D341Med (cell line): Measurements from ENCODE around the gene LRSAM1.
A peak's percentile ranks its signal among the peaks of the same experiment; 100 is the strongest.
"Not testable (repeated sequence)": the region's sequence is repeated elsewhere in the genome, so short reads cannot be mapped to it uniquely, and the experiment has no call there.

Experiments
- DNase-seq: peaks from one replicate; pipeline ENCODE4 v3.0.0; 2012; ENCODE audit warnings: low spot score

Gene LRSAM1

DNA sequence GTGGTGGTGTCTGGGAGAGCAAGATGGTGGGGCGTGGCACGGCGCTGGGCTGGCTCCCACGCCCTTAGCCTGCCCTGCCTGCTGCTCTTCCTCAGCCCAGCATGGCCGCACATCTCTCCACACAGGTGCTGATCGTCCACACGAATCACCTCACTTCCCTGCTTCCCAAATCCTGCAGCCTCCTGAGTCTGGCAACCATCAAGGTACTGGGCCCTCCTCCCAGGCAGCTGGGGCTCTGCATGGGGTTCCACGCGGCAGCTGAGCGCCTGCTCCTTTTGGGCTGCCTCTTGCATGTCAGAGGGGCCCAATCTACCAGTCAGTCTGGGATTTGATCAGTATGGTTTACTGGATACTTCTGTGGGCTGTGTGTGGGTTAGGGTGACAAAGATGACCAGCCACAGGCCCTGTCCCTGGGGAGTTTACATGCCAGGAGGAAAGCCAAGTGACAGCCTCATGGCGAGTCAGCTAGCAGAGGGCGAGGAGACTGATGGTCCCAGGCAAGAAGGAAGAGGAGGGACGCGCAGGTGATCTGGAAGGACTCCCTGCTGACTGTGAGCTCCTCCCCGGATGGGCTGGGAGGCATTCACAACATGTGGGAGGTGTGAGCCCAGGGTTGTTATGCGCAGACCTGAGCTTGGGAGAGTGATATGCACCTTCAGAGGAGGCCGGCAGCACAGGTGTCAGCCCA lies 6.0 kb downstream of the LRSAM1 start:
- DNase-seq, result no peak

DNA sequence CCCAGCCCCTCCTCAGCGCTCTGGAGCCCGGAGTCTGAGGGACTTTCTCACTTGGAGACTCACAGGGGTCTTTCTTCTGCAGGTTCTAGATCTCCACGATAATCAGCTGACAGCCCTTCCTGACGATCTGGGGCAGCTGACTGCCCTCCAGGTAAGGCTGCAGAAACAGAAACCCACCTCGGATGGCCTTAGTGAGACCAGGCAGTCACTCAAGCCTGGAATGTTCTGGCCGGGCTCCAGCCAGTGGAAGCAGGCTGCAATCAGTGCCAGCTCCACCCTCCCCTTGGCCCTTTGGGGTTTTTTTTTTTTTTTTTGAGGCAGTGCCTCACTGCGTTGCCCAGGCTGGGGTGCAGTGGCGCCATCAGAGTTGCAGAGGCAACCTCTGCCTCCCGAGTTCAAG lies 7.6 kb downstream of the LRSAM1 start:
- no peak for DNase-seq

DNA sequence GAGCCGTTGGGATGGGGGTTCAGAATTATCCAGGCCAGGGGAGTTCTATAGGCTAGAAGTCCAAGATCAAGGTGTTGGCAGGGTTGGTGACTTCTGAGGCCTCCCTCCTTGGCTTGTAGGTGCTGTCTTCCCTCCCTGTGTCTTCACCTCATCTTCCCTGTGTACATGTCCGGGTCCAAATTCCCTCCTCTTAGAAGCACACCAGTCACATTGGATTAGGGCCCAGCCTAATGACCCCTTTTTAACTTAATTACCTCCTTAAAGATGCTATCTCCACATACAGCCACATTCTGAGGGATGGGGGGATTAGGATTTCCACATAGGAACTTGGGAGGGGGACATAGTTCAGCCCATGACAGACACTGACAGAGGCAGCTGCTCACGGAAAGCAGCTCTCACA lies 12.1 kb downstream of the LRSAM1 start:
- no peak for DNase-seq

DNA sequence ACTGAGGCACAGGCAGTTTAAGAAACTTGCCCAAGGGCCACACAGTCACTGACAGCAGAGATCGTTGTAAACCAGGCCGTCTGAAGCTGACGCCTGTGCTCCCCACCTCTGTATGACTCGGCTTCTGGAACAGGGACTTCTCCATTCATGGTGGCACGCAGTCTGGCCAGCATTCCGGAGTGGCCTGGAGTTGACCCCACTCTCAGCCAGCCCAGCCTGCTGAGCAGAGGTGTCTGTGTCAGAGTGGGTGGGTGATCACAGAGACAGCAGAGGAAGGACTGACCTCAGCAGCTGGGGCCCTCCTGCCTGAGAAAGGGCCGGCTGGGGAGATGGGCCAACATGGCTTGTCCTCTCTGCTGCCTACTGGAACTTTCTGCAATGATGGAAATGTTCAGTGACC lies 12.6 kb downstream of the LRSAM1 start:
- DNase-seq, result no peak

DNA sequence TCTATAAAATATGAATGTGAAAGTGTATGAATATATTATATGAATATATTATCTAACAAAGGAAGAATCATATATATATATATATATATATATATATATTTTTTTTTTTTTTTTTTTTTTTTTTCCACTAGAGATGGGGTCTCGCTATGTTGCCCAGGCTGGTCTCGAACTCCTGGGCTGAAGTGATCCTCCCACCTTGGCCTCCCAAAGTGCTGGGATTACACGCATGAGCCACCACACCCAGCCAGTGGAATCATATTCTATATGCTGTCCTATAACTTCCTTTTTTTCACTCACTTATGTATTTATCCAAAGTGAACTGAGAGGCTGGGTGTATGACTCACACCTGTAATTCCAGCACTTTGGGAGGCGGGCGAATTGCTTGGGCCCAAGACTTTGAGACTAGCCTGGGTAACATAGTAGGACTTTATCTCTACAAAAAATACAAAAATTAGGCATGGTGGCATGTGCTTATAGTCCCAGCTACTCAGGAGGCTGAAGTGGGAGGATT lies 15.2 kb downstream of the LRSAM1 start:
- DNase-seq, result not testable (repeated sequence)

DNA sequence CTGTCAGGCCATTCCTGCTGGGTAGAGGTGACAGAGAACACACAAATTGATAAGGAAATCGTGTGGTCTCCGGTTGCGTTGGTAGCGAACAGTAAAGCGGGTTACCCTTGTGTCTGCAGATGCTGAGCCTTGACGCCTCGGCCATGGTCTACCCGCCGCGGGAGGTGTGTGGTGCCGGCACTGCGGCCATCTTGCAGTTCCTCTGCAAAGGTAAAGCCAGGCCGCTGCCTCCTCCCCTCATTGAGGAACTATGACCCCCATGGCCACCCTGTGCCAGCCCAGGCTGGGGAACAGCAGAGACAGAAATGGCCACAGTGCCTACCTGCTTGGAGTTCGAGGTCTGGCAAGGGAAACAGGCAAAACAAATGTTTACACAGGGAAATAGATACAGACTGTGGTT lies 16.3 kb downstream of the LRSAM1 start:
- DNase-seq, result no peak

DNA sequence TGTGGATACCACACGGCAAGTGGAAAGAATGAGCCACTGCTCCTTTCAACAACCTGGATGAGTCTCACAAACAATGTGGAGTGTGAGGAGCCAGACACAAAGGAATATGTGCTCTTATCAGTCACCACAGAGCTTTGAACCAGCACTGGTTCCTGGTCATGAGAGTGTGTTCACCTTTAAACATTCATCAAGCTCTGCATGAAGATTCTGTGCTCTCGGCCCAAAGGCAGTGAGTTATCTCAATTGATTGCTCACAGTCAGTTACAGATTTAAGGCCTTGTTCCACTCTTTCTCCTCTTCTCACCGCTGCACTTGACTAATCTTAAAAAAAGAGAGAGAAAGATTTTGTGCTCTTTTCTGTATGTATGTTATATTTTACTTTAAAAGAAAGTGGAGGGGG lies 19.4 kb downstream of the LRSAM1 start:
- DNase-seq, result no peak

DNA sequence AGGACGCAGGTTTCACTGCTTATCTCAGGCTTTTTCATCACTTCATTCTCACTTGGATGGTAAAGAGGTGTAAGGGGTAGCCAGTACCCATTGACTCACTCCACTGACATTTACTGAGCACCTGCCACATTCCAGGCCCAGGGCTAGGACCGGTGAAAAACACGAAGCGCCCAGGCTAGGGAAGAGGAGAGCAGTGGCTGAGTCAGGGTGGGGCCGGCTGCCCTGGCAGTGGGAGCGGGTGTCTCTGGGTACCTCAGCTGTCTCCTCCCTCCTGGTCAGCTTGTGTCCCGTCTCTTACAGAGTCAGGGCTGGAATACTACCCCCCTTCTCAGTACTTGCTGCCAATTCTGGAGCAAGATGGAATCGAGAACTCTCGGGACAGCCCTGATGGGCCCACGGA lies 22.2 kb downstream of the LRSAM1 start:
- DNase-seq, result no peak

DNA sequence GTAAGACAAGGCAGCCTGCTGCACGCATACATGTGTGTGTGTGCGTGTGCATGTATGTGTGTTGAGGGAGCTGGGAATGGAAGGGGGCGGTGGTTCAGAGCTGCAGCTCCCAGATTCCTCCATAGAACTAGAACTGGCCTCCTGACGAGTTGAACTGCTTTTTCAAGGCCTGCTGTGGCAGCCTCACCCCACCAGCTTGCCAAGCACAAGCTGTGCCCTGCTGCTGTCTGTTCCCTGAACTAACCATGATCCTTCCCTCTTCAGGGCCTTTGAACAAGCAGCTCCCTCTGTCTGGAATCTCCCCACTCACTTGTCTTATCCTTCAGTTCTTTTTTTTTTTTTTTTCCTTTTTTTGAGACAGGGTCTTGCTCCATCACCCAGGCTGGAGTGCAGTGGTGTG lies 22.6 kb downstream of the LRSAM1 start:
- no peak for DNase-seq

DNA sequence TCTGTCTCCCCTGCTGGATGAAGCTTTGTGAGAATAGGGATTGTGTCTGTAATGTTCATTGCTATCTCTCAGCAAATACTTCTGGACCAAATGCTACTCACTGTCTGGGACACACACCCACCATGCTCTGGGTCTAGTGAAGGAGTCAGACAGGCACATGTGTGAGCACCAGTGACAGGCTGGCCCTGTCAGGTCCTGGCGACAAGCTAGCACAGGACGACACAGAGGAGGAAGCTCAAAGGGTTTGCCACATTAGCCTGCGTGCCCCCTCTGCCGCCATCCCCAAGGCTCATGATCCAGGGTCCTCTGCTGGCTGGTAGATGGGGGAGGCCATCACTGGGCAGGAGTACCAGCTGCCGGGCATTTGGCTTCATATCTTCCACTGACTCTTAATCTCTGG lies 23.3 kb downstream of the LRSAM1 start:
- no peak for DNase-seq

DNA sequence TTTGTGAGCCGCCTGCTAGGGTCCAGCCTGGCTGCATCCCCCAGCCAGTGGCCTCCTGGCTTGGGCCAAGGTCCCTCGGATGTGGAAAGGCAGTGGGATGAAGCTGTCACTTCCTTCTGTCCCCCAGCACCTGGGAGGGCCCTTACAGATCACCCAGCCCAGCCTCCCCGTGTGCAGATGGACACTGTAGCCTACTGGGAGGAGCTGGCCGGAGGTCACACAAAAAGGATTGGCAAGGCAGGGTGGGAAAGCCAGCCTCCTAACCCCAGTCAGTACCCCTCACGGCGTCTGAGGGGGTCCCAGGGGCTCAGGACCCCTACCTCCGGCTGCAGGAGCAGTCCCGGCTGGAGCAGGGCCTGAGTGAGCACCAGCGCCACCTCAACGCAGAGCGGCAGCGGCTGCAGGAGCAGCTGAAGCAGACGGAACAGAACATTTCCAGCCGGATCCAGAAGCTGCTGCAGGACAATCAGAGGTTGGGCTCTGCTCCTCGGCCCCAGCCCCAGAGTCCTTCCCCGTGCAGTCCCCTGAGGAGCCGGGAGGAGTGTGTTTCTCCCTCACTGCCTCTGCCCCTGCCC lies 28.3 kb downstream of the LRSAM1 start:
- DNase-seq, result no peak

DNA sequence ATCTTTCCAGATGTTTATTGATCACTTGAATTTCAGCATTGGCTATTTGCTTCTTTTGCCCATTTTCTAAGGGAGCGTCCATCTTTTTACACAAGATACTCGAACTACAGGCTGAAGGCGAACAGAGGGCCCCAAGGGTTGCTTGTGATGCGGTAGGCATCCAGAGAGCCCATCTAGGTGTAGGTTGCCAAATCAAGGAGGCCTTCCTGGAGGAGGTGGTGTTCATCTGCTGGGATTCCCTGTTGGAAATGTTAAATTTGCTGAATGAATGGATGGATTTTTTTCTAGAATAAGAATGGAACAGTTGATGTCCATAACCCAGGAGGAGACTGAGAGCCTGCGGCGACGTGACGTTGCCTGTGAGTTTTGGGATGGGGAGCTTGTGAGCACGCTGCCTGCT lies 31.4 kb downstream of the LRSAM1 start:
- DNase-seq, result no peak

DNA sequence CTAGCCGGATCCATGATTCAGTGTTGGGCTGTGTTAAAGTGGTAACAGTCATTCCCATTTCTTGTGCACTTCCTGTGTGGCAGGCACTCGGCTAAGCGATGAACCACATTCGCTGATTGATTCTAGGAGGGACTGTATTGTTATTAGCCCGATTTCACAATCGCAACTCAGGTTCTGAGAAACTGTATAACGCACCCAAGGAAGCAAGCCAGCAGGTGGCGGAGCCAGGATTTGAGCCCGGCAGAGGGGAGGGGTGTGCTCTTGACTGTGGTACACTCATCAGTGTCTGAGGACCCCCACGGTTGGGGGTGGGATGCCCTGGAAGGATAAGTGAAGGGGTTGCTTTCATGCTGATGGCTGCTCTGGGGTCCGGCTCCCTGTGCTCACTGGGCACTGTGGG lies 34.7 kb downstream of the LRSAM1 start:
- DNase-seq, result no peak

DNA sequence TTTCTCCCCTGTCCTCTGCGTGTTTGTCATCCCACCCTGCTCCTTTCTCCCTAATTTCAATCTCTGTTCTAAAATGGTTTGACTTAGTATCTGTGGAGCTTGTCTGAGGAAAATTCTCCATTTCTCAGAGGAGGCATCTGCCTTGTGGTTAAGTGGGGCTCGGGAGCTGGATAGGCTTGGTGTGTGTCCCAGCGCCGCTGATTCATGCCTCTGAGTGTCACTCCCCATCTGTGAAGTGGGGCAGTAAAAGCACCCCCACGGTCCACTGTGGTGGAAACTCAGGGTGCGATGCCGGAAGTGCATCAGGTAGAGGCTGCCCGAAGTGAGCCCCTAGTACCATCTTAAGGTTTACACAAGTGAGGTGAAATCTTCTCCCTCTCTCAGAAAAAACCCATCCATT lies 37.6 kb downstream of the LRSAM1 start:
- DNase-seq, result no peak

DNA sequence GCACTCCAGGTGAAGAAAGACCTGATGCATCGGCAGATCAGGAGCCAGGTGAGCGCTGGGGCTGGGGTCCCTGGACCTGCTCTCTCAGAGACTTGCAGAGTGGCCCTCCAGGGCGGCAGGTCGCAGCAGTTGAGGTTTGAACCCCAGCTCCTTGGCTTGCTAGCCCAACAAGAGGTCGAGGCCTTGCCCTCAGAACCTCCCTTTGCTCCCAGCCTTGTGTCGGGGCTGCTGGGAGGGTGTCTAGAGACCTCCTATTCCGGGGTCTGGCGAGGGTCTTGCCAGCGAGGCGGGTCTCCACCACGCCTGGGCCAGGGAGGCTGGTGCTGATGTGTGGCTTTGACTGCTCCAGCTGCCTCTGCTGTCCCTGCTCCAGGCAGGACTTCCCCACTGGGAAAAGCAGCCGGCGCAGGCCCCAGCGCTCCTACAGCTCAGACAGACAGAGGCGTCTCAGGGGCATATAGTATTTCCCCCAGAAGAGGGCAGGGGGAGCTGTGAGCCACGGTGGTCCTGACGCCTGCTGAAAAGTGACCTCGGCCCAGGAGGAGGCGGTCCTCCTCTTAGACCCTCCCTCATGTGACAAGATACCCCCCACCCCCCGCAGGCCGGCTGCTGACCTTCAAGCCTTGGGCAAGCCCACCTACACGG lies 38.3 kb downstream of the LRSAM1 start:
- peak; percentile 38 for DNase-seq

DNA sequence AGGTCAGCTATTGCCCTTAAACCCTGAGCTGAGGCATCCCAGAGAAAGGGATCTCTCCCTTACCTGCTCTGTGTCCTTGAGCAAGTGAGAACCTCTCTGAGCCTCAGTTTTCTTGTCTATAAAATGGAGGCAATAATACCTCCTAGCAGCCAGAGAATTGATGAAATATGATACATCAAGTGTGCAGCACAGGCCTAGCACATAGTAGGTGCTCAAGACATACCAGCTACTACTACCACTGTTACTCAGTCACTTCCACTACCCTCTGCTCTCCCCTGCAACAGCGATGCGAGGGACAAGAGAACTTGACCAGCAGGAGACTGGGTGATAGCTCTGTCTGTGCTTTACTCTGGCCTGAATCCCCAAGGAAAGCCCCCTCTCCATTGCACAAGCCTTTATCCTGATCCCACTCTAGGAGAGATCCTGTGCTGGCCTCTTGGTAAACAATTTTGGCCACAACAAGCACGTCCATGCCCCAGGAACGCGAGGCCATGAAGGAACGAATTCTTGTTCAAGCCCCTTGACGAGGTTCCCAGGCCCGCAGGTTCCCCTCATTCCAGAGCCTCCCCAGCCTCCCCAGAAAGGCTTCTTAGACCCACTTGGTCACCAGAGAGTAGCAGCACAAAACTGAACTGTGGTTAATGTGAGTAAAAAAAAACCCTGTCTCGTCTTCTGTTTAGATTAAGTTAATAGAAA lies 39.4 kb downstream of the LRSAM1 start:
- no peak for DNase-seq

DNA sequence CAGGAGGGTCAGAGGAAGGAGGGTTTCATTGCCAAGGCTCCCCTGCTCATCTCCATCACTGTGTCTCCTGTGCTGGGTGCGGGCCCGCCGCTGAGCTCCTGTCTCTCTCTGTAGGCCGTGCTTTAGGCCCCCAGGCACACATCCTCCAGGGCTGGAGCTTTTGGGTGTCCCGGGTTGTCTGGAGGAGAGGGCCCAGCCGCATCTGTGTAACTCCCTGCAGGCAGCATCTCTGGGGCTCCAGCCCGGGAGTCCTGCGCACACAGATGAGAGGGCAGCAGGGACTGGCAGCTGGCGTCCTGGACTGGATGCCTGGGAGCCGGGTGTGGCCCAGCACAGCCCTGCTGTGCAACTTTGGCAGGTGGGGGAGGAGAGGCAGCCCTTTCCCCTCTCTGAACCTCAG lies 40.2 kb downstream of the LRSAM1 start:
- DNase-seq, result no peak

DNA sequence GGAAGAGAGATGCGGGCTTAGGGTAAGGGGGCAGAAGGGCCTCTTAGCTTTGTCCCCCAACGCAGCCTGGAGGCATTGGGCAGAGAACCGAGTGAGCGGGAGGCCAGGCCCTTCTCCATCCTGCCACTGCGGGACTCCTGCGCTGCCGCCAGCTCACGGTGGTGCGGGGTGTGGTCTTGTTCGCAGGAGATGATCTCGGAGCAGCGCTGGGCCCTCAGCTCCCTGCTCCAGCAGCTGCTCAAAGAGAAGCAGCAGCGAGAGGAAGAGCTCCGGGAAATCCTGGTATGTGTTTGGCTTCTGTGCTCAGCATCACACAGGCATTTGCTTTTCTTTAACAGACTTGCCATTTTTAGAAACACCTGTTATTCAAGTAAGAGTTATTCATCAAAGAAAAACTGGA lies 41.3 kb downstream of the LRSAM1 start:
- no peak for DNase-seq

DNA sequence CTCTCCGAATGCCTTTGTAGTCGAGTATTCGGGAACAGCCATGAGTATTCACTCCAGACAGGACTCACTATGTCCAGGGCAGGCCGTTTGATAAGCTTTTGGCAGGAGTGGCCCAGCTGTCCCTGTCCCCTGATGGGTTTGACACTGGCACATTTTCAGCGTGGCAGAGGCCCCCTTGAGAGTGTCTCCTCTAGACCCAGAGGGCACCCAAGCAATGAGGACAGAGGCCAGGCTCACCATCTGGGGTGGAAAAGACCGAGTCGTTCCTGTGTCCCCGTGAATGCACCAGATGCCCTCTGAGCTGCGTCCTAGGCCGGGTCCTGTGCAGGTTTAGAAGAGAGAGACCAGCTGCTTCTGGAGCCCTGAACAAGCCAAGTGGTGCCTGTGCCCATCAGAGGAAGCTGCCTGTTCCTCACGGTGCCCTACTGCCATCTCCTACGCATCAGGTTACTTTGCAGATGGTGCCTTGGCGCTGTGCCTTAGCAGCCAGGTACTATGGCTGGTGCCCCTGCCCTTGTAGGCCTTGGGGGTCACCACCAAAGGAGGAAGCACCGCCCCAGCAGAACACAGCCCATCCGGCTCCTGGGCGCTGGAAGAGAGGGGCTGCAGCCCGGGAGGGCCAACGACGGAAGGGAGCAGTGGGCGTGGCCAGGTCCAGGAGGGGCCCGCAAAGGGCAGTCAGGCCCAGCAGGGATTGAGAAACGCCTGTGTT lies 42.4 kb downstream of the LRSAM1 start:
- no peak for DNase-seq

DNA sequence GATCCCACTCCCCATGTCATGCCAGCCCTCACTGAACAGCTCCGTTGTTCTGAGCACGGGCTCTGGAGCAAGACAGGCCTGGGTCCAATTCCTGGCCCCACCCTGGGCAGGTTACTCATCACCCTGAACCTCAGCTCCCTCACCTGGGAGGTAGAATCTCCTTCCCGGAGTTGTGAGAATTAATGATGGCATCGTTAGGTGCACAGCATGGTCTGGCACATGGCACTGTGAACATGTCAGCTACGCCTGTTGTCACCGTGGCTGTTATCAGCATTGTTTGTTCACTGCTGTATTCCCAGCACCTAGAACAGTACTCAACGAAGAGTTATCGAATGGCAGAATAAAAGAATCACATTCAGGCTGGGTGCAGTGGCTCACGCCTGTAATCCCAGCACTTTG lies 43.0 kb downstream of the LRSAM1 start:
- peak; percentile 4 for DNase-seq

DNA sequence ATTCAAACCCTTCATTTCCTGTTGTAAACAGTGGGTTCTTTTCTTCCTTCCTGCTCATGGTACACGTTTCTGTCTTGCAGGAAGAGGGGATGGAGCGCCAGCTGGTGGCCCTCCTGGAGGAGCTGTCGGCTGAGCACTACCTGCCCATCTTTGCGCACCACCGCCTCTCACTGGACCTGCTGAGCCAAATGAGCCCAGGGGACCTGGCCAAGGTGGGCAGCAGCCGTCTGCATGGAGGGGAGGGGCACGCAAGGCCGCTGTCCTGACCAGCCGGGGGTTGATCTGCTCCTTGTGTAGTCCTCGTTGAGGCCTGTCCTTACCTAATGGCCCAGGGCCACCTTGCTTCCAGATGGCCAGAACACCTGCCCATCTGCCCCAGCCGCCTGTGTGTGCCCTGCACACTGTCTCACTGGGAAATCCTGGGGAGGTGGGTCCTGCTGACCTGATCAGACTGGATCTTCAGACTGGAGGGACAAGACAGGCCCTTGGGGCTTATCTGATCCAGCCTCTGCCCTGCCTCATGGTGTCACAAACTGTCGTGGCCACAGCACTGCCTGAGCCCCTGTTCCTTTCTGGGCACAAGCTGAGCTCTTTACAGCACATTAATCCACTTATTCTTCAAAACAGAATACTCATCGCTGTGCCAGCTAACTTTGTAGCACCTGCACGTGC lies 44.7 kb downstream of the LRSAM1 start:
- DNase-seq, result no peak

DNA sequence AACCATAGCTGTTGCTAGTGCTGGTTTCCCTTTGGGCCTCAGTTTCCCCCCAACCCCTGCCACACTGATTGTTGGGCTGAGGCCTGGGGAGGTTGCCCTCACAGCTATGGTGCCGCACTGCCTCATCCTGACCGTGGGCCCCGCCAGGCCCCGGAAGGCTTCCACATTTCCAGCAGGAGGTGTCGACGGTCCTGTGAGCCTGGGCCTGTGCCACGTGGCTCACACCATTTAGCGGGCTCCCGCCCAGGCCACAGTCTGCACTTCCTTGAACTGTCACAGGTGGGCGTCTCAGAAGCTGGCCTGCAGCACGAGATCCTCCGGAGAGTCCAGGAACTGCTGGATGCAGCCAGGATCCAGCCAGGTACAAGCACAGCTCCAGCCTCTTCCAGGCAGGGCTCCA lies 45.7 kb downstream of the LRSAM1 start:
- DNase-seq, result peak; percentile 6
